Hematopoietic multipotent progenitor cell treated with erythropoietin and hydrocortisone succinate and interleukin-3 and kit ligand, for 8 days (in vitro differentiated cells): ENCODE data around the gene GGTLC2.

Experiments
- DNase-seq: peaks from one replicate; pipeline ENCODE4 v3.0.0-alpha.2; 2015

The GGTLC2 gene

DNA sequence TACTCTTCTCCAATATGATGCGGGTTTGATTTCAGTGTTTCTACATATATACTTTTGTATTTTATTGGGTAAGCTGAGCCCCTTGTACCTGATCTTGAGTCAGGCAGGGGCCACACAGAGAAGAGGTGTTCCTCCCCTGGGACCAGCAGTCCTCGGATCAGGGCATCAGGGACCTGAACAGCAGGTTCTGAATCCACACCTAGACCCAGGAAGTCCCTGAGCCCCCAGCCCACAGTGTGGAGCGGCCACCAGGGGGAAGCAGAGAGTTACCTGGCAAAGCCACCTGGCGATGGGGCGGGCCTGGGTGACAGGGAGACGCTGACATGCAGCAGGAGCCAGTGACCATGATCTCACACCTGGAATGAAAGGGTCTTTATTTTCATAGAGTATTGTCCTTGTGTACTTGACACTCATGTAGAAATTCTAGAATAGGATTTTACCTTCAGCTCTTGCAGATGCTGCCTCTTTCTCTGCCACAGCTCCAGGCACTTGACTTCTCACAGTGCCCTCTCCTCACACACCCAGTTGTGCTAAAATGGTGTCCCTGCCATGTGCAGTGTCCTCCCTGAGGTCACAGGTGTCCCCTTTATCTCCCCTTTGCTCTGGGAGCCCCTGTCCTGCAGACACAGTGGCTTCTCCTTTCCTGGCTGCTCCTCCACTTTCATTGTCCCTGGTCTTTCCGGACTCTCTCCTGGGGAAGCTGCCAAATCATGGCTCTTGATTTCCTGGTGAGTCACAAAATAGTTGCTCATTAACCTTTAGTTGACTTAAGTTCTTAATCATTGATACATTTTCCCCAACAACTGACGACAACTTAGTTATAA, 48.5 kb downstream of the GGTLC2 start:
- peak; percentile 20 for DNase-seq

DNA sequence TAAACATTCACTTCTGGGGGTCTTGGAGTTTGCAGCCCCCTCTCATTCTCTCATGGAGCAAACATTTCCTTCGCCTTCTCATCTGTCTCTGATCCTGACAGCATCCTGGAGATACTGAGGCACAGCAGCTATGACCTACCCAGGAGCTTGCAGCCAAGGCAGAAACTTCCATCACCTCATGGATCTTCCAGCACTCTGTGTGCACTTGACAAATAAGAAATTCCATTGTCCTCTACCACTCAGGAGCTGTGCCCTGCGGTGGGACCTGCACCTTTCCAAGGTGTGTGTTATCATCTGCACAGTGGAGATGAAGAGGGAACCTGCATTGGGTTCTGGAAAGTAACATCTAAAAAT, 49.1 kb downstream of the GGTLC2 start:
- DNase-seq = no peak

DNA sequence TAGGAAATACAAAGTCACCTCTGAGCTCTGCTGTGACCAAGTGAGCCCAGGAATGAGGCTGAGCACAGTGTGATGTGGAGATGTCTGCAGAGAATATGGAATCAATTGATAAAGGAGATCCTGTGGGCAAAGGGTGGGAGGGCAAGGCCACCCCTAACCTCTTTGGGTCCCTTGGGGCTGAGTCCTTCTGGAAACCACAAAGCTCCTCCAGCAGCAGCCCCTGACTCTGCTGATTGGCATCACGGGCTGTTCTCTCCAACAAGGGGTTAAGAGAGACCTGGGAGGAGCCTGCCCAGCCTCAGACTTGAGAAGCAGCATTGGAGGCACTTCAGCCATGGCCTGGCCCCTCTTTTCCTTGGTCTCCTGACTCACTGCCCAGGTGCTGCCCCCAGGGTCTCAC, 49.7 kb downstream of the GGTLC2 start:
- DNase-seq = no peak

DNA sequence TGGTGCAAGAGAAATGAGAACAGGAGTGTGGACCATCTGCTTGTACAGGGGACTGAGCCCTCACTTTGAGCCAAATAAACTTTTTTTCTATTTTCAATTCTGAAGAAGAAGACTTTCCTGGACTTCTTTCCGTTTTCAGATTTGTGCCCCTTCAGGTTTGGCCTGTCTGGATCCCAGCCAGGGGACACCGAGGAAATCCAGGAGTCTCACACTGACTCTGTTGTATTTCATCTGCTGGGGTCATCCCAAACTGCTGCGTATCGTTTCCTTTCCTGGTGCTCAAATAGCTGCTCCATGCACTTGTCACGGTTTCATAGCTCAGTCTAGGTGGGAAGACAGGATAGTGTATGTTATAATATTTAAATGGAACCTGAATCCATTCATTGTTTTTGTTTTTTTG, 51.7 kb downstream of the GGTLC2 start:
- DNase-seq = no peak
